NK-92 (cell line): ENCODE data around the gene METTL1.
A peak's percentile ranks its signal among the peaks of the same experiment; 100 is the strongest.
"Not testable (repeated sequence)": the region's sequence is repeated elsewhere in the genome, so short reads cannot be mapped to it uniquely, and the experiment has no call there.

Experiments
- DNase-seq: peaks from one replicate; lab custom pipeline; 2025; ENCODE audit not compliant: unreplicated experiment; lab: John Stamatoyannopoulos, UW

METTL1 gene

DNA sequence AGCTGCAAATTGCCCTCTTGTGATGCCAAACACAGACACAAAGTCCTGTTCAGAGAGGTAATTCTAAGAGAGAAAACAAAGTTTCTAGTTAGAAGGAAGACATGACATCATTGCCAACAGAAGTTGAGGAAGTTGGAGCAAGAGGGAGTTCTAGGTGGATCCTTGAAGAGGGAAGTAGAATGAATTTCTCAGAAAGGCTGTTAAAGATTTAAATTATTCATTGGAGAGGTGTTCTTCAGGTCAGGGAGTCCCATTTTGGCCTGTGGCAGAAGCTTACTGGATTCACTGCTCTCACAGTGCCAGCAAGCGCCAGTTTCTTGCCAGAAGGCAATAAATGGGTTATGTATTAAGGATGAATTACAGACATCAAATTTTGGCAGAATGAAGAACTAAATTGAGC is 26.0 kb upstream of the METTL1 start:
- no peak for DNase-seq

DNA sequence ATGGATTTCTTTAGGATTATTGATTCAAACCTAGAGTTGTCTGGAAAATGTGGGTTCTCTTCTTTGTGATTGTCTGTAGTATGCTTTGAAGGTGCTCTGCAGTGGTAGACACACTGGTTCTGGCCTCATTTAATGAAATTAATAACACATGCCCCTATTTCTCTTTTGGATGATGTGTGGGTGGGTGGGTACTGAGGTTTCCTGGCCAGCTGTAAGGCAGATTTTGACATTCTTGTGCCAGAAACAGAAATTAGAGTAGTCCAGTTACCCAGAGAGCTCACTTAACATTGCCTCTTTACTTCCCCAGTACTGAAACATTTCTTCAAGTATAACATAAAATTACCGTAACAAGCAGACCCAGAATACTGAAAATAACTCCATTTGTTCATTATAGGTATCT is 25.1 kb upstream of the METTL1 start:
- DNase-seq = no peak

DNA sequence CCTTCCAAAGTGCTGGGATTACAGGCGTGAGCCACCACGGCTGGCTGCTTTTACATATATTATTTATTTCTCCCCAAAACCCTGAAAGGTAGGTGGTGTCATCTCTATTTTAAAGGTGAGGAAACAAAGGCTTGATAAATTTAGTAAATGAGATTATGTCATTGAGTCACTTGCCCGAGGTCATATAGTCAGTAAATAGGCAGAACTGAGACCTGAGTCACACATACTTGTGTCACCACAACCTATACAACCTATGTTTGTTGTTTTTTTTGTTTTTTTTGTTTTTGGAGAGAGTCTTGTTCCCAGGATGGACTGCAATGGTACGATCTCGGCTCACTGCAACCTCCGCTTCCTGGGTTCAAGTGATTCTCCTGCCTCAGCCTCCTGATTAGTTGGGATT is 23.4 kb upstream of the METTL1 start:
- DNase-seq = no peak

DNA sequence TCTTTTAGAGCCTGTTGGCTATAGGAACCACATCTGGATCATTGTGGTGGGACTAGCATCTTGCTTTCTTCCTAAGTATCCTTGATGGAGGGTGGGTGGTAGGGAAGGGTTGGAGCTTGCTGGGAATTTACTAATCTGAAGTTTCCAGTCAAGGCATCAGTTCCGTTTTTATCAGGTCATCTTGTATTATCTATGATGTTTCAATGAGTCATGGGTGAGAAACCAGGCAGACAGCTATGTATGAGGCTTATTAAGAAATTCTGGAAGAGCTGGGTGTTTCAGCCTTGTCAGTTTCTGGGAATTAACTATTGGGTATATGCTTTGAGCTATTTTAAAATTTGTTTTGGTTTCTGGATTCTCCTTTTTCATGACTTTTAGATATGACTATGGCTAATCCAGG is 22.0 kb upstream of the METTL1 start:
- no peak for DNase-seq

DNA sequence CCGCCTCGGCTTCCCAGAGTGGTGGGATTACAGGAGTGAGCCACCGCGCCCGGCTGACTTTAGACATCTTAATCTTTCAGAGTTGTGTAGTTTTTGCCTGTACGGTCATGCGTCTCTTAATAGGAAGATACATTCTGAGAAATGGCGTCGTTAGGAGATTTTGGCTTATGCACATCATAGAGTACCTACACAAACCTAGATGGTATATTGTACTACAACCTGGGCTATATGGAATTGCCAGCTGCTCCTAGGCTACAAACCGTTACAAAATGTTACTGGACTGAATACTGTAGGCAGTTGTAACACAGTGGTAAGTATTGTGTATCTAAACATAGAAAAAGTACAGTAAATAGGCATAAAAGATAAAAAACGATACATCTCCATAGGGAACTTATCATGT is 12.0 kb upstream of the METTL1 start:
- DNase-seq = no peak

DNA sequence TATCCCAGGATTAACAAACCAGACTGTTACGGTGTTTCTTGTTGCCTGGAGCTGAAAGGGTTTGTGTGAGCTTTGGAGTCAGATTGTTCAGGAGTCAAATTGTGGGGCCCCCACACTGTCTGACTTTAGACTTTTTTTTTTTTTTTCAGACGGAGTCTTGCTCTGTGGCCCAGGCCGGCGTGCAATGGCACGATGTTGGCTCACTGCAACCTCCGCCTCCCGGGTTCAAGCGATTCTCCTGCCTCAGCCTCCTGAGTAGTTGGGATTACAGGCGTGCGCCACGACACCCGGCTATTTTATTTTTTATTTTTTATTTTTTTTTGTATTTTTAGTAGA is 11.5 kb upstream of the METTL1 start:
- no peak for DNase-seq

DNA sequence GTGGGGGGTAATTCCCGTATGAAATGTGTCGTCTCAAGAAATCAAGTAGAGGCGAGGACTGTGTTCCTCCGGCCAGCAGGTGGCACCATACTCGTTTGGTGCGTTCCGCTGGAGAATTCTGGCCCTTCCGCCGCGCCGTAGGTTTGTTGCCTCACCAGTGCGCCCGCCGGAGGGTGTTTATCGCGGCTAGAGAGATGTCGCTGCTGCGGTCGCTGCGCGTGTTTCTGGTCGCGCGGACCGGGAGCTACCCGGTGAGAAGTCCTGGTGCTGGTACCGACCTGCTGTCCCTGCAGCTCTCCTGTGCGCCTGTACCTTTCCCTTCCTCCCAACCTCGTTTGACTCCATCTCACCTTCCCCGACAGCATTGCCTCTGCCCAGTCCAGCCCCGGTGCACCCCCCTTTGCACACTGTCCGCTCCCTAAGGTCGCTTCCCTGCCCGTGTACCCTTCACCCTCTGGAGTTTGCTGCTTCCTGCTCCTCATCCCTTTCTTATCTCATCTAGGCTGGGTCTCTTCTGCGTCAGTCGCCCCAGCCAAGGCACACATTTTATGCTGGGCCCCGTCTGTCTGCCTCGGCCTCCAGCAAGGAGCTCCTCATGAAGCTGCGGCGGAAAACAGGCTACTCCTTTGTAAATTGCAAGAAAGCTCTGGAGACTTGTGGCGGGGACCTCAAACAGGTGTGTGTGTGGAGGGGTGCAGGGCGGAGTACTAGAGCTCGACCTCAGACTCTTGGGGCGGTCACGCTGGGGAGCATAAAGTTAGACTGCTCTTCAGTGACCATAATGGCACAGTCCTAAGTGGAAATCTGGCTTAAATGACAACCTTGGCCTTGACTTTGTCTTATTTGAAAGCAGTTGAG is 10.9 kb upstream of the METTL1 start, which contains the start of gene TSFM:
TSS of gene TSFM (plus strand) at position 180 of the 858 bp plus-strand sequence. CDS start at position 195, 15 bp downstream.
- peak; percentile 67 for DNase-seq

DNA sequence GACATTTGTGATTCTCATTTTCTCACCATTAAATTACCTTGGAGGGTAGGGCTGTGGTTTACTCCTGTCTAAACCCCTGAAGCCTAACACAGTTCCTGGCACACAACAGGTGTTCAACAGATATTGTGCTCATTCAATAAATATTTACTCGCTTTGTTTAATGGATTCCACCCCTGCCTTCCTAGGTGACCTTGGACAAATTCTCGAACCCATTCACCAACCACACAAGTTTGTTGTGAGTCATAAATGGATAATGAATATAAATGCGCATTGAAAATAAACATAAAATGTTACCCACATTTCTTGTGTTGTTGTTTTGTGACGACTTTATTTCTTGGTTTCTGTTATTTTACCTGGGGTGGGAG is 10.3 kb upstream of the METTL1 start:
- DNase-seq = no peak

DNA sequence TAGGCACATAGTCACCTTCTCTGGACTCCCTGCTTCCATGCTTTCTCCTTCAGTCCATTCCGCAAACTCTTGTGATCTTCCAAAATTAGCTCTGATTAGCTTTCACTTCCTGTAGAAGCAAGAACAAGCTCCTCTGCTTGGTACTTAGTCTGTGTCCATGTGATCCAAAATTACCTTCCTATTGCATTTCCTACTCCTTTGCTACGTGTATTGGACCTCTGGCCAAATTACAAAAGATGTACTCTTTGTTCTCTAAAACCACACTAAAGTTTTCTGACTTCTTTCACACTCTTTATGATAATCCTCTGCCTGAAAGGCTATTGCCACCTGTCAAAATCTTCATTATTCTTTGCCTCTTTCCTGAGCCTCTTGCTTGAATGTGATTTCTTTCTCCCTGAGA is 9.9 kb upstream of the METTL1 start:
- no peak for DNase-seq

DNA sequence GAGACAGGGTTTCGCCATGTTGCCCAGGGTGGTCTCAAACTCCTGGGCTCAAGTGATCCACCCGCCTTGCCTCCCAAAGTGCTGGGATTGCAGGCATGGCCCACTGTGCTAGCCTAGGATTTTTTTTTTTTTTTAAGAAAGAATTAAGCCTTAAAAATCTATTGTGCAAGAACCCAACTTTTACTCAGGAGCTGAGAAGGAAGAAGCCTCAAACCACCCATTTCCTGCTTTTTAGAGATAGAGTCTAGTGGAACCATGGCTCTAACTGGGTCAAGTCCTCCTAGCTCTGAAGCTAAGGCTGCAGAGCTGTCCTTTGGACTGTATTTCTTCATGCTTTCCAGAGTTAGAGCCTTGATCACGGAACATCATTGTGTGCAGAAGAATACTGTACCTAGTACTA is 9.3 kb upstream of the METTL1 start:
- no peak for DNase-seq

DNA sequence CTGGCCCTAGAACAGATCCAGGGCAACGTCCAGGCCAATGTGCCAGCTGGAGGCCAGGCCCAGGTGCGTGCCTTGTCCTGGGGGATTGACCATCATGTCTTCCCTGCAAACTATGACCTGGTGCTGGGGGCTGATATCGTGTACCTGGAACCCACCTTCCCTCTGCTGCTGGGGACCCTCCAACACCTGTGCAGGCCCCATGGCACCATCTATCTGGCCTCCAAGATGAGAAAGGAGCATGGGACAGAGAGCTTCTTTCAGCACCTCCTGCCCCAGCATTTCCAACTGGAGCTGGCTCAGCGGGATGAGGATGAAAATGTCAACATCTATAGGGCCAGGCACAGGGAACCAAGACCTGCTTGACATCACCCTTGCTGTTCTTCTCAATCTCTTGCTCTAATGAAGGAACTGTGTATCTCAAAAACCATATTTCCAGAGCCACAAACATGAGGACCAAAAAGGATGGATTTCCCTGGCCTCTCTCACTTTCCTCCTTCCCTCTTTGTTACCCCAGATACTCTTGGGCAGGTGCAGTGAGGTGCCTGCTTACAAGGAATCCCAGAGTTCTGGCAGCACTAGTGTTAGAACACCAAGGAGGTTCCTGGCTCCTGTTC is 8.5 kb upstream of the METTL1 start:
- no peak for DNase-seq

DNA sequence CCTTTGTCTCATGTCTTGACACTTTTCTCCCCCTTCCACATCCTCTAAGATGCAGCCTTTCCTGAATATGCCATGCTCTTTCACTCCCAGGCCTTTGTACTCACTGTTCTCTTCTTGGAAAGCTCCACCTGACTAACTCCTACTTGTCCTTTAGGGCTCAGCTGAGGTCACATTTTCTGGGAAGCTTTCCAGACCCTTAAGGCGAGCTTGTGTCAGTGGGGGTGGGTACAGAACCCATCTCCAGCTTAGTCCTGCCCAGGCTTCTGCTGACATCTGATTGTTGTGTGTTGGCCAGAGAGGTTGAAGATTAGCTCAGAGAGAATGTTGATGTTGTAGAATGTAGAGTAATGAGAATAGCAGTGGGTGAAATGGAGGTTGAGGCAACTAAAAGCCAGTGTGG is 7.8 kb upstream of the METTL1 start:
- DNase-seq = no peak

DNA sequence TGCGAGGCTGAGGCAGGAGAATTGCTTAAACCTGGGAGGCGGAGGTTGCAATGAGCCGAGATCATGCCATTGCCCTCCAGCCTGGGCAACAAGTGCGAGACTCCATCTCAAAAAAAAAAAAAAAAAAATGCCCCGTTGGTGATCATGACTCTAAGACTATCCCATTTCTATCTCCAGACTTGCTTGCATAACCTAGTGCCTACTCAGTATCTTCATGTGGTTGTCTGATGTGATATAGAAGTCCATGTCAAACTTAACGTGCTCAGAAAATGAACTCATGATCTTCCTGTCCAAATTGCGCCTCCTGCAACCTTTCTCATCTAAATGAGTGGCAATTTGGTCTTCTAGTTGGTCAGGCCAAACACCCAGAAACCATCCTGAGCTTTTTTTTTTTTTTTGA is 6.0 kb upstream of the METTL1 start:
- no peak for DNase-seq

DNA sequence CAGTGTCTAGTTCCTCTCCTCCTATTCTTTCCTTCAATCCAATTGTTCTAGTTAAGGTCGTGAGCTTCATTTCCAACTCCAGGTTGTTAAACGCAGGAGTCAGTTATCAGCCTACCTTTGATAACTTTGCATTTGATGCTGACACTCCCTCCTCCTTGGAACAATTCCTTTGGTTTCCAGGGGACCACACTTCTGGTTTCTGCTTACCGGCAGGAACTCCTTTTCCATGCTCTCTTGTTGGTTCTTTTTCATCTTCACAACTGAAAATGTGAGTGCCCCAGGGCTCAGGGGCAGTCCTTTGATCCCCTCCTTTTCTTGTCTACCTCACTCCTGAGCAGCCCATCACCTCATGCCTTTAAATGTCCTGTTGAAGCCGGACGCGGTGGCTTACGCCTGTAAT is 5.5 kb upstream of the METTL1 start:
- no peak for DNase-seq

DNA sequence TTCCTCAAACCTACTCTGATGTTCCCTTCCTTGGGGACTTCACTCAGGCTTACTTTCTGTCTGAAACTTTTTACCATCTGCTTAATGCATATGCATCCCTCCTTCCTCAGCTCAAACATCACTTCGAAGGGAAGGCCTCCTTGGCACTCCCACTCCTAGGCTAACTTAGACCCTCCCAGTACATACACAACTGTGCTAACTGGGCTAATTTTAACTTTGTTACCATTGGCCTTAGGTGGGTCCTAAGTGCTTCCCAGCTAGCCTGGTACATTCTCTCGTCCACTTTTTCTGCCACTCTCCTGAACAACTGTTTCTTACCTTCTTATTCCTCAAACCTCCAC is 4.3 kb upstream of the METTL1 start:
- no peak for DNase-seq

DNA sequence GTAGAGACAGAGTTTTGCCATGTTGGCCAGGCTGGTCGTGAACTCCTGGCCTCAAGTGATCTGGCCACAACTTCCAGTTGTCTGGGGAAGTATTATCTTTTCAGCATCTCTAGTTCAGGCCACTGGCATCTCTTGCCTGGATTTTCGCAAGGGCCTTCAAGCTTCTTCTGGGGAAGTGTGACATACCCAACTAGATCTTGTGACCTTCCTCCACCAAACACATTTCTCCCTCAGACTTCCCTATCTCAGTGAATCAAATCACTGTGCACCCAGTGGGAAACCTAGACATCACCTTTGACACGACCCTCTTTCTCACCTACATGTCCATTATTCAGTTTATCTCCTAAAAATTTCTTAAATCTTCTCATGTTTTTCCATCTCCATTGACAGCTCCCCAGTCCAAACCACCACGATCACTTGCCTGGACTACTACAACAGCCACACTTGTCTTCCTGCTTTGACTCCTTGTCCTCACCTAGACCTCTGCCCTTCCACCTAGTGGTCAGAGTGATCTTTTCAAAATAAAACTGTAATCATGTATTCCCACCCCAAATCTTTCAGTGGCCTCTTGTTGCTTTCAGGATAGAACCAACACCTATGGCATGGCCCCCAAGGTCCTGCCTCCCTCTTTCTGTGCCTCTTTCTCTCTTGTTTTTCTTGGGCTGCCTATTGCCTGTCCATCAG is 3.8 kb upstream of the METTL1 start:
- no peak for DNase-seq

DNA sequence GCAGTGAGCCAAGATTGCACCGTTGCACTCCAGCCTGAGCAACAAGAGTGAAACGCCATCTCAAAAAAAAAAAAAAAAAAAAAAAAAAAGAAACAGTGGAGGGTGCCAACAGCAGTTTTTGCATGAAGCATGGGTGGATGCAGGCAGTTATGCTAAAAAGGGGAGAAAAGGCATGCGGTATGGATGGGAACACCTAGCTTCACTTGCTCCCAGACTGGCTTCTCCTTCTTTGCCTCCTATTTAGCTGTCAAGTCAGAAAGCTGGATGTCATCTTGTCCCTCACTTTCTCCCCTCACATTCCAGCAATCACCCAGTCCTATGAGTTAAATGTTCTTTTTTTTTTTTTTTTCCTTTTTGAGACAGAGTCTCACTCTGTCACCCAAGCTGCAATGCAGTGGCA is 3.1 kb upstream of the METTL1 start:
- DNase-seq = no peak

DNA sequence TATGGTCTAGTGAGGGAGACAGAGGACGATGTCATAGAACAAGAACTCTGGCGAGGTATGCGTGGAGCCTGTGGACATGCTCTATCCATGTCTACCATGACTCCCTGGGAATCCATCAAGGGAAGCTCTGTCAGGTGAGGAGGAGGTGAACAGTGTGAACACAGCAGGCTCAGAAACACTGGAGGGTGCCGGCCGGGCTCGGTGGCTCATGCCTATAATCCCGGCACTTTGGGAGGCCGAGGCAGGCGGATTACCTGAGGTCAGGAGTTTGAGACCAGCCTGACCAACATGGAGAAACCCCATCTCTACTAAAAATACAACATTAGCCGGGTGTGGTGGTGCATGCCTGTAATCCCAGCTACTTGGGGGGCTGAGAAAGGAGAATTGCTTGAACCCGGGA is 2.7 kb upstream of the METTL1 start:
- DNase-seq = not testable (repeated sequence)

DNA sequence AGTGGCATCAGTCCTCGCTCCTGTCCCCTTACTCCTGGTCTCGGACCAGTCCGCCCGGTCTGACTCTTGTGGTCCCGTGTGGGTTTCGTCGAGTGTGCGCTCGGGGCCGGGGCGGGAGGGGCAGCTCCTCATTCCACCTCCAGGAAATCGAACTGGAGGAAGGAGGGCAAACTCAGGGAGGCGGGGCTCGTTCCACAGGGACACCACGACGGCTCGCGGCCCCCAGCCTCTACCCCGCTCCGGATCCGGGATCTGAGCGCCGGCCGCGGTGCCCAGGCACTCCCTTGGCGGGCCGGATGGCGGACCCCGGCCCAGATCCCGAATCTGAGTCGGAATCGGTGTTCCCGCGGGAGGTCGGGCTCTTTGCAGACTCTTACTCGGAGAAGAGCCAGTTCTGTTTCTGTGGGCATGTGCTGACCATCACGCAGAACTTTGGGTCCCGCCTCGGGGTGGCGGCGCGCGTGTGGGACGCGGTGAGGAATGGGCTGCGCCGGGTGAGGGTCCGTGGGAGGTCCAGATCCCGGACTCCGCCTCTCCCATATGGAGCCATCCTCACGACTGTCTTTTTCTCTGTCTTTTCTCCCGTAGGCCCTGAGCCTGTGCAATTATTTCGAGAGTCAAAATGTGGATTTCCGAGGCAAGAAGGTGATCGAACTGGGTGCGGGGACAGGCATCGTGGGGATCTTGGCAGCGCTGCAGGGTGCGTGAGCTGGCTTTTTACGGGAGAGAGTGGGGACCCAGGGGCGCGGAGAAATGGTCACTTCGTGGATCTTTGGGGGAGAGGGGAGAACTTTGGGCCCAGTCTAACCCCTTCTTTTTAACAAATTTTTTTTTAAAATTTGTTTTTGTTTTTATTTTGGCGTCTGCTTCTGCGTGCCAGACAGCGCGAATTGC is 771 bp upstream of the METTL1 start, which contains the start of gene EEF1AKMT3:
TSS of gene EEF1AKMT3 (plus strand) at position 186 of the 894 bp plus-strand sequence. CDS start at position 297, 111 bp downstream.
- DNase-seq = no peak

DNA sequence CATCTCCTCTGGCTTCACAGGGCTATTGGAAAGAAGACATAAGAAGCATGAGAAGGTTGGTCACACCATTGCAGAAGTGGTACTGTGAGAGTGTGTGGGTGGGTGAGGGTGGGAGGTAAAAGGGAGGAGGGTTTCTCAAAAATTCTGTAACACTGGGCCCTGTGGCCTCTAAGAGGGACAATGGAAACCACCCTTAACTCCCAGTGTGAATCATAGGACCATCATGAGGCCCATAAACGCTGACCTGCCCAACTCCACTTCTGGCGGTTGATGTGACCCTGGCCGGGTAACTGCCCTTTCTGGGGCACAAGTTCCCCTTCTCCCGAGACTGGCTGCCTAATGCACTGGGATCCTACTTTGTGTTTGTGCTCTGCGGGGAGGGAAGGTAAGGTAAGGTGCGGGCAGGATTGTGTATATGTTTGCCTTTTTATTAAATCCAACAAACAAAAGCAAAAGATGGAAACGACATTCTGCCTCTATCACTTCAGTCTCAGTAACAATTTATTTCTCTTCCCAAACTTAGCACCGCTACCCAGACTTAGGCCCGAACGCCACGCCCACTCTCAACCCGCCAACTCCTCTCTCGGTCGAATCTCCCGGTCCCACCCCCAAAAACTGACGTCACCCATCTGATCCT is 551 bp downstream of the METTL1 start:
- peak; percentile 8 for DNase-seq

DNA sequence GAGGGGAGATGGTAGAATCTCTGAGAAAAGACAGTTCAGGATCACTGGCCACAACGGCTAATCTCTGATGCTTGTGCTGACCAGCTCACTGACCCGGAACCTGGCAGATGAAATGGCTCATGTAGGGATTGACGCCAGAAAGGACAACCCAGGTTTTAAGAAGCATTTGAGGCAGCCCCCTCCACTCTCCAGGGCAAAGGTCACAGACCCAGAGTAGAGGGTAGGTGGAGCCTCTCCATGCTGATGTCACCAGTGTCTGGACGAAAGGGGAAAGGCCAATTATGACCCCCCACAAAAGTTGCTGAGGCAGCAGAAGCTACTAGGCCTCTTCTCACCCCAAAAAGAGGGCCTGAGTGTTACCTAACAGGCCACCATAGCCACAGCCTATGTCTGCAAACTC is 1.2 kb downstream of the METTL1 start:
- DNase-seq = no peak
